HCT116 (cell line): Measurements from ENCODE around the gene TMEM174. TPM values are rescaled to one million over a fixed set of nuclear protein-coding genes. Genes with fewer than 3 reads are reported as not detected.

Experiments used
- ATAC-seq: fragments of 200-7000 bp; cut with Tn5 transposase; 2 replicates; pipeline ENCODE4 v1.9.1; 2020; ENCODE audit warnings: mild to moderate bottlenecking, moderate library complexity
- BruUV-seq: library from RNA; stranded (reverse); fragments of 400-500 nt; replicated peaks from 2 replicates; lab custom pipeline; 2021; lab: Mats Ljungman, UMichigan
- CTCF ChIA-PET: fragments of 300-600 bp; sonication (Branson Sonifier 250); formaldehyde crosslinking; loops from one replicate; lab custom pipeline; 2021; ENCODE audit warnings: antibody characterized with exemption; lab: Charles Lee
- POLR2A ChIA-PET: fragments of 300-600, 350-600 bp; sonication (Branson Sonifier 250); formaldehyde crosslinking; loops from one replicate; lab custom pipeline; 2021; ENCODE audit warnings: antibody characterized with exemption; lab: Charles Lee
- RAD21 ChIA-PET, 2 experiments: fragments of 300-600 bp; sonication (Branson Sonifier 250); formaldehyde crosslinking; loops; one replicate each; lab custom pipeline; 2023; ENCODE audit warnings: low total read pairs in 2 of 2; ENCODE audit not compliant: uncharacterized antibody in 2 of 2, unreplicated experiment in 2 of 2, low non-redundant PET in 1 of 2; lab: Charles Lee
- DNase-seq: peaks from one replicate; pipeline ENCODE4 v3.0.0-alpha.2; 2010; ENCODE audit warnings: low read depth, low spot score
- H2AFZ ChIP-seq: fragments of 200-600 bp; shearing (Covaris generic), sonication (generic); 2 replicates; pipeline ENCODE4 v1.6.1; 2017; ENCODE audit warnings: low read depth, mixed run types, mixed read lengths, antibody characterized with exemption, low read length; ENCODE audit not compliant: poor library complexity, severe bottlenecking
- H3K27ac ChIP-seq: 2 replicates; pipeline ENCODE4 v1.5.1; 2012; ENCODE audit warnings: low read depth, low read length
- H3K27me3 ChIP-seq: fragments of 200-600 bp; sonication (generic); 2 replicates; pipeline ENCODE4 v1.6.1; 2016; ENCODE audit warnings: mixed run types, low read length, mixed read lengths; ENCODE audit not compliant: insufficient read depth
- H3K36me3 ChIP-seq, 2 experiments: fragments of 200-500 bp in 1 of 2; fragments of 200-600 bp in 1 of 2; sonication (Bioruptor generic) in 1 of 2; sonication (generic) in 1 of 2; 2 replicates each; pipeline versions ENCODE4 v1.5.1 to v1.6.1; 2014 to 2016; ENCODE audit warnings: low read length in 2 of 2, inconsistent platforms in 1 of 2, mixed read lengths in 1 of 2, mixed run types in 1 of 2; ENCODE audit not compliant: insufficient read depth in 2 of 2, control insufficient read depth in 1 of 2
- H3K4me1 ChIP-seq, 2 experiments: fragments of 200-600 bp in 1 of 2; sonication (generic) in 1 of 2; 2 replicates each; pipeline versions ENCODE4 v1.5.1 to v1.6.1; 2012 to 2017; ENCODE audit warnings: low read length in 2 of 2, inconsistent platforms in 1 of 2, mild to moderate bottlenecking in 1 of 2, mixed read lengths in 1 of 2, mixed run types in 1 of 2, moderate library complexity in 1 of 2; ENCODE audit not compliant: insufficient read depth in 2 of 2, control insufficient read depth in 1 of 2
- H3K4me2 ChIP-seq: fragments of 200-600 bp; sonication (generic); 2 replicates; pipeline ENCODE4 v1.6.1; 2017; ENCODE audit warnings: mixed run types, low read length, mixed read lengths
- H3K4me3 ChIP-seq, 2 experiments: fragments of 200-600 bp in 1 of 2; sonication (generic) in 1 of 2; replicated peaks in 1 of 2; 2 replicates each; pipeline ENCODE4 v1.5.1; 2011 to 2016; ENCODE audit warnings: low read length in 2 of 2, control low read depth in 1 of 2, low read depth in 1 of 2, mild to moderate bottlenecking in 1 of 2, mixed read lengths in 1 of 2, mixed run types in 1 of 2
- H3K79me2 ChIP-seq: fragments of 200-600 bp; sonication (generic); 2 replicates; pipeline ENCODE4 v1.6.1; 2017; ENCODE audit warnings: mild to moderate bottlenecking, mixed run types, low read length, moderate library complexity, mixed read lengths; ENCODE audit not compliant: insufficient read depth
- H3K9ac ChIP-seq: fragments of 200-600 bp; sonication (generic); 2 replicates; pipeline ENCODE4 v1.6.1; 2016; ENCODE audit warnings: low read length, mixed read lengths
- H3K9me2 ChIP-seq: fragments of 200-600 bp; sonication (generic), shearing (Covaris generic); 2 replicates; pipeline ENCODE4 v1.6.1; 2017; ENCODE audit warnings: mixed run types, mild to moderate bottlenecking, moderate library complexity; ENCODE audit not compliant: insufficient read depth
- H3K9me3 ChIP-seq, 2 experiments: fragments of 200-500 bp in 1 of 2; fragments of 200-600 bp in 1 of 2; sonication (Bioruptor generic) in 1 of 2; sonication (generic) in 1 of 2; 2 replicates each; pipeline ENCODE4 v1.6.1; 2014 to 2017; ENCODE audit warnings: low read length in 2 of 2, mixed read lengths in 2 of 2, inconsistent platforms in 1 of 2, low read depth in 1 of 2, mild to moderate bottlenecking in 1 of 2, mixed run types in 1 of 2, moderate library complexity in 1 of 2; ENCODE audit not compliant: control insufficient read depth in 1 of 2, insufficient read depth in 1 of 2
- H4K20me1 ChIP-seq: fragments of 200-600 bp; sonication (generic), shearing (Covaris generic); 2 replicates; pipeline ENCODE4 v1.6.1; 2017; ENCODE audit warnings: mixed run types, mild to moderate bottlenecking, moderate library complexity; ENCODE audit not compliant: insufficient read depth
- ATF3 ChIP-seq: IDR thresholded peaks from 2 replicates; pipeline ENCODE4 v1.6.1; 2012
- CBX3 ChIP-seq: IDR thresholded peaks from 2 replicates; pipeline ENCODE4 v1.6.1; 2012; ENCODE audit warnings: low read depth
- CTCF ChIP-seq, 3 experiments: fragments of 200-600 bp in 1 of 3; sonication (generic) in 1 of 3; IDR thresholded peaks in 2 of 3; conservative IDR thresholded peaks in 1 of 3; 2 replicates each; pipeline ENCODE4 v1.5.1; 2012 to 2017; ENCODE audit warnings: low read depth in 2 of 3, low read length in 2 of 3, antibody characterized with exemption in 1 of 3, borderline replicate concordance in 1 of 3, control low read depth in 1 of 3, mild to moderate bottlenecking in 1 of 3, mixed read lengths in 1 of 3, mixed run types in 1 of 3, moderate library complexity in 1 of 3; ENCODE audit not compliant: insufficient read depth in 1 of 3
- EZH2 ChIP-seq: fragments of 200-600 bp; sonication (generic); IDR thresholded peaks from 2 replicates; pipeline ENCODE4 v1.6.1; 2017; ENCODE audit warnings: antibody characterized with exemption, mixed run types
- EZH2phosphoT487 ChIP-seq: fragments of 200-600 bp; IDR thresholded peaks from 2 replicates; pipeline ENCODE4 v1.6.1; 2018; ENCODE audit warnings: antibody characterized with exemption, borderline replicate concordance
- FOSL1 ChIP-seq: IDR thresholded peaks from 2 replicates; pipeline ENCODE4 v1.6.1; 2012; ENCODE audit warnings: low read depth
- POLR2A ChIP-seq: IDR thresholded peaks from 2 replicates; pipeline ENCODE4 v1.7.0; 2011; ENCODE audit warnings: borderline replicate concordance; ENCODE audit not compliant: insufficient read depth, insufficient read length; ENCODE audit errors: extremely low read depth
- REST ChIP-seq: IDR thresholded peaks from 2 replicates; pipeline ENCODE4 v1.6.1; 2012; ENCODE audit warnings: low read depth
- TCF7L2 ChIP-seq: IDR thresholded peaks from 2 replicates; pipeline ENCODE4 v1.7.0; 2011; ENCODE audit warnings: borderline replicate concordance, inconsistent platforms; ENCODE audit not compliant: insufficient read depth, insufficient read length; ENCODE audit errors: extremely low read depth
- YY1 ChIP-seq: IDR thresholded peaks from 2 replicates; pipeline ENCODE4 v1.6.1; 2011; ENCODE audit warnings: low read length, low read depth, moderate library complexity, mild to moderate bottlenecking; ENCODE audit not compliant: insufficient replicate concordance; ENCODE audit errors: extremely low read depth
- ZBTB33 ChIP-seq: IDR thresholded peaks from 2 replicates; pipeline ENCODE4 v1.6.1; 2011; ENCODE audit warnings: mild to moderate bottlenecking, low read length, moderate library complexity; ENCODE audit not compliant: insufficient replicate concordance; ENCODE audit errors: extremely low read depth
- ZFX ChIP-seq: fragments of 450-650 bp; IDR thresholded peaks from 2 replicates; pipeline ENCODE4 v1.6.1; 2017
- intact Hi-C: fragments of 100-400 bp; cut with micrococcal nuclease; formaldehyde crosslinking; loops from 2 replicates; pipeline ENCODE4 v1.10.0; 2022
- total RNA-seq: library from RNA; stranded (reverse); gene quantifications from one replicate; pipeline ENCODE4 v1.2.1, GENCODE V29; 2021; ENCODE audit not compliant: unreplicated experiment

Gene TMEM174
- total RNA-seq, 1 experiment from 2014 or later: not detected

- Histone ChIP-seq H3K36me3 (no peaks in the 10 kb centered on the region), H3K4me1 (no peaks in the 10 kb centered on the region), H3K9me3 (no peaks in the 10 kb centered on the region), H3K4me2 (no peak overlapping the region), H2AFZ (no peak overlapping the region), H3K4me3 (no peak overlapping the region), H4K20me1 (no peaks in the 10 kb centered on the region), H3K9me2 (no peaks in the 10 kb centered on the region), H3K79me2 (no peaks in the 10 kb centered on the region), H3K27me3 (no peaks in the 10 kb centered on the region), H3K27ac (no peak overlapping the region), H3K9ac (no peak overlapping the region)
- intact Hi-C loops: no loop called here
- BruUV-seq: no TSS peak
- CTCF ChIA-PET: interaction anchor here (0.9 kb wide), 1 partner anchor 11 kb away, joined by 4 read pairs; no protein-coding TSS in a partner anchor
- DNase-seq: no peak
- no peak for ATAC-seq
- RAD21 ChIA-PET: no interaction called here
- POLR2A ChIA-PET: no interaction called here
- TF ChIP-seq EZH2phosphoT487: no peak
- no peak for TF ChIP-seq CBX3
- no peak for TF ChIP-seq TCF7L2
Measured at GRCh38 chr5:73182307-73182706, 9.3 kb downstream of the TMEM174 start.

GRCh38 chr5:73183000-73183399, 10.0 kb downstream of the TMEM174 start:
- ChIA-PET CTCF (no interaction called here), POLR2A (no interaction called here)
- intact Hi-C loops: no loop called here
- TF ChIP-seq YY1 (no peak), ZFX (no peak), POLR2A (no peak), CTCF (IDR thresholded peaks at IDR 0.05 in 2 of 3, conservative IDR thresholded peaks at IDR 0.05 in 1 of 3; ENCODE audit: borderline replicate concordance in 1 of 3, insufficient read depth in 1 of 3, low read depth in 2 of 3, low read length in 2 of 3) (no peak), ATF3 (no peak), REST (no peak), EZH2 (no peak), ZBTB33 (no peak), EZH2phosphoT487 (no peak), FOSL1 (no peak)

More at GRCh38 chr5:73183000-73183399, 10.0 kb downstream of the TMEM174 start:
- ATAC-seq (no peak), DNase-seq (no peak)
- H3K27me3 ChIP-seq: no peaks in the 10 kb centered on the region
- no peak overlapping the region for H2AFZ ChIP-seq
- no peaks in the 10 kb centered on the region for H3K36me3 ChIP-seq
- RAD21 ChIA-PET: no interaction called here
- no peak overlapping the region for H3K4me3 ChIP-seq
- no peaks in the 10 kb centered on the region for H3K4me1 ChIP-seq
- no peak overlapping the region for H3K27ac ChIP-seq
- no peaks in the 10 kb centered on the region for H3K79me2 ChIP-seq
- no peak overlapping the region for H3K9ac ChIP-seq
- no peaks in the 10 kb centered on the region for H3K9me3 ChIP-seq
- no peaks in the 10 kb centered on the region for H3K9me2 ChIP-seq
- no peaks in the 10 kb centered on the region for H4K20me1 ChIP-seq
- H3K4me2 ChIP-seq: no peak overlapping the region
- BruUV-seq: no TSS peak
